UCSD-AML1 (cell line): Measurements from ENCODE around the gene SLC2A4RG.
A peak's percentile ranks its signal among the peaks of the same experiment; 100 is the strongest.

ENCODE experiments used
- DNase-seq: peaks from one replicate; lab custom pipeline; 2025; ENCODE audit not compliant: unreplicated experiment; lab: John Stamatoyannopoulos, UW

SLC2A4RG gene

DNA sequence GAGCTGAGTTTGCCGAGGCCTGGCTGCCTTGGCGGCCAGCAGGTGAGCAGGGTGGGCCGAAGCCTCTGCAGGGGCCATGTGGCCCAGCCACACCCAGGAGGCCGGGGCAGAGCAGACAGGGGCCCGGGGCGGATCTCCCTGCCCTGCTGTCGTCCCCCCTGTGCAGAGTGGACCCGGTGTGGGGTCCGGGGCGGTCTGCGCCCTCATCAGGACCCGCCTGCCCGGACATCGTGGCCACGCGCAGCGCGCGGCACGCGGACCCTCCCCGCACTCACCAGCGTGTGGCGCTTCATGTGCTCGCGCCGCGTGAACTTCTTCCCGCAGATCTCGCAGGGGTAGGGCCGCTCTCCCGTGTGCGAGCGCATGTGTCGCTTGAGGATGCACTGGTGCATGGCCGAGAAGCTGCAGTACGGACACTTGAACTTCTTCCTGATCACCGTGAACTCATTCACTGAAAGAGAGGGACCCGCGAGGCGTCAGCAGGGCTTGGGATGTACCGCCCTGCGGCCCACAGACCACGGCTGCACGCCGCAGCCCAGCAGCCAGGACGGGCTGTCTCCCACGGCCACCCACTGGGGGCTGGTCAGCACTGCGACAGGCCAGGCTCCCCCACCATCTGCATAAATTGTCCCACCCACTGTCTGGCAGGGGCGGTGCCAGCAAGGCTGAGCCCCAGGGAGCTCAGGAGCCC, 13.0 kb downstream of the SLC2A4RG start:
- DNase-seq, result no peak

DNA sequence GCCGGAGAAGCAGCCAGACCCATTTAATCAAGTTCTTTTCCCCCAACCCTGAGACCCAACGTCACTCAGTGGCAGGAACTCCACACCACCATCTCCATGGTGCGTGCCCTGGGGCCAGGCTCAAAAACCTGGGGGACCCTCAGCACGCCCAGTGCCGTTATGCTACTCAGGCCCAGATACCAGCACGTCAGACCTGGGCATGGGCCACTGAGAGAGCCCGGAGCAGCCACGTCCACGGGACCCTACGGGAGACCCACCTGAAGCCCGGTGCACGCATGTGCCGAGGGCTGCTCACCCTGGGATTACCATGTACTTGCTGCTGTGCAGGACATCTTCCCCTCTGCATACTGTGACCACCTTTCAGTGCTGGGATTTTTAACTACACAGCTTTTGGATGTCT, 13.8 kb downstream of the SLC2A4RG start:
- DNase-seq, result no peak

DNA sequence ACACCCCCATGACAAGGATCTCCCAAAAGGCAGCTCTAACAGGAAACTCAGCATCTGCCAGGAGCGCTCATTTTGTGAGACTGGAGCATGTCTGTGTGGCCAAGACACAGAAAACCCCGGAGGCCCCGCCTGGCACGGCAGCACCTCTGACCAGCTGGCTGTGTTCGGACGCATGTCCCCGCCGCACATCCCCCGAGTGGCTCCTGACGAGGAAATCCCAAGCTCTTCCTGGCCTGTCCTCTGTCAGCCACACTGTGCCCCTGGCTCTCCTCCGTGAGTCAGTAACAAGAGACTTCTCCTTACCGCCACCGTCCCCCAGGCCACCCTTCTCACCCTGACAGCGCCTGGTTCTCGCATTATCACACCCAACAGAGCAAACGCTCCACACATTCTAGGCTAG, 14.4 kb downstream of the SLC2A4RG start:
- no peak for DNase-seq

DNA sequence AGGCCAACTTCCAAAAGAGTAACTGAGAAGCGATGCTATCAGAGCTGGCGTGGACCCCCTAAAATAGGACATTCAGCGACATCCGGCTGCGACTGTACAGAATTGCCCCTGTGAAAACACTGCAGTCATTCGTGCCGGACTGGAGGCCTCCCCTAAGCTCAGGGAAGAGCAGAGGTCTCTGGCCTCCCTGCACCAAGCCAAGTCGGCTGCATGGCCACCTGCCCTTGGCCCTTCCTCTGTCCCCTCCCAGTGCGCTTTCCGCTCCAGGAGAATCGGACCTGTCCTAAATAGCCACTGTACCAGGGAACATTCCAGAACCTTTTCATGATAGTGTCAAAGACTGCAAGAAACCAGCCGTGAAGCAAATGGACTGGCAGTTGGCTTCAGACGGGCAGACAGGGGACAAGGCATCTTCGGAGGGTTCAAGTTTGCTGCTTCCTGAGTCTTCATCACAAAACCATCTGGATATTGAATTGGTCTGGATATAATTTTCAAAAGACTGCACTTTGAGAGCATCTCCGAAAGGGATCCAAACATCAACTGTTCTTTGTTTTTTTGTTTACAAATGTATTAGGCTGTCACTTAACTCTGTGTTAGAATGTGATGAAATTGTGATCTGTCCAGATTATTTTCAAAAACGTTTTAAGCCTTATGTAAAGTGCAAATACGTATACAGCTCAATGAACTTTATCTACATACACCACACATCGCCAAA, 16.5 kb downstream of the SLC2A4RG start:
- DNase-seq, result no peak

DNA sequence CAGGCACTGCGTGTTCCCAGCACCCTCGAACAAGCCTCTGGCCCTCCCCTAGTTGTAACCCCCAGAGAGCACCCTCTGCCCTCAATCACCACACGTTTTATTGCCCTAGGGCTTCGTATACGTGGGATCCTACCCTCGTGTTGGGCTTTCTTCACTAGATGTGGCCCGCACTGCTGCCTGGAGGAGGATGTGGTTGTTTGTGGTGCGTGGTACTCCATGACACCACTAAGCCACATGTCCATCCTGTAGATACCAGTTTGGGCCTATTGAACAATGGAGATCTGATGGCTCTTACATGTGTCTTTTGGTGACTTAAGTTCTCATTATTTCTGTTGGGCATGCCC, 17.0 kb downstream of the SLC2A4RG start:
- DNase-seq, result peak; percentile 38

DNA sequence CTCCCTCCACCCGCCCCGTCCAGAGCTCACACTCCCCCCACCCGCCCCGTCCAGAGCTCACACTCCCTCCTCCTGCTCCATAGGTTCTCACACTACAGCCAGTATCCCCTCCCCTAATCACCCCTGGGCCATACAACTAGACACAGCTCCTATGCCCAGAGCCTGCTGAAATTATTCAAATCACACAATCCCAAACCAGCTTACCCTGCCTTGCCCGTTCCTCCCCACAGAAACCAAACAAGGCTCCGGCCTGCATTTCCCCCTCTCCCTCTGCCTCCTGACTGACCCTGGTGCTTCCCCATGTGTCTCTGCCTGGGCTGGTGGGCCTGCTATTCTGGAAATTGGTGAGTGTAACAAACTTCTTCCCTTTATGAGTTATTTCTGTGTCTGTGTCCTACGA, 18.6 kb downstream of the SLC2A4RG start:
- no peak for DNase-seq

DNA sequence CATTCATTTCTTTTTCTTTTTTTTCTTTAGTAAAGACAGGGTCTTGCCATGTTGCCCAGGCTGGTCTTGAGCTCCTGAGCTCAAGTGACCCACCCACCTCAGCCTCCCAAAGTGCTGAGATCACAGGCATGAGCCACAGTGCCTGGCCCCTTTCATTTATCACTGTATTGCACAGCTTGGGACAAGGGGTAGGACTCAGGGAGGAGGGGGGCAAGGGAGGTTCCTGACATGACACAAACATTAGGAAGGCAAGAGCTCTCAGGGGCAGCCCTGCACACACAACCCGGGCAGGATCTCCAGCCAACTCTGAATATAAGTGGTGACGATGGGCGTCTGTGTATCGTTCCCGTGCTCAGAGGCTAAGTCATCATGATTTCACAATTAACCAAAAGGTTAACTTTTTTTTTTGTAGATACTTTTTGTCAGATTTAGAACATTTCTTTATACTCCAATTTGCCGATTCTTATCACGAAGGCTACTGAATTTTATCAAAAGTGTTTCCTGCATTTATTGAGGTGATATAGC, 19.9 kb downstream of the SLC2A4RG start:
- no peak for DNase-seq

DNA sequence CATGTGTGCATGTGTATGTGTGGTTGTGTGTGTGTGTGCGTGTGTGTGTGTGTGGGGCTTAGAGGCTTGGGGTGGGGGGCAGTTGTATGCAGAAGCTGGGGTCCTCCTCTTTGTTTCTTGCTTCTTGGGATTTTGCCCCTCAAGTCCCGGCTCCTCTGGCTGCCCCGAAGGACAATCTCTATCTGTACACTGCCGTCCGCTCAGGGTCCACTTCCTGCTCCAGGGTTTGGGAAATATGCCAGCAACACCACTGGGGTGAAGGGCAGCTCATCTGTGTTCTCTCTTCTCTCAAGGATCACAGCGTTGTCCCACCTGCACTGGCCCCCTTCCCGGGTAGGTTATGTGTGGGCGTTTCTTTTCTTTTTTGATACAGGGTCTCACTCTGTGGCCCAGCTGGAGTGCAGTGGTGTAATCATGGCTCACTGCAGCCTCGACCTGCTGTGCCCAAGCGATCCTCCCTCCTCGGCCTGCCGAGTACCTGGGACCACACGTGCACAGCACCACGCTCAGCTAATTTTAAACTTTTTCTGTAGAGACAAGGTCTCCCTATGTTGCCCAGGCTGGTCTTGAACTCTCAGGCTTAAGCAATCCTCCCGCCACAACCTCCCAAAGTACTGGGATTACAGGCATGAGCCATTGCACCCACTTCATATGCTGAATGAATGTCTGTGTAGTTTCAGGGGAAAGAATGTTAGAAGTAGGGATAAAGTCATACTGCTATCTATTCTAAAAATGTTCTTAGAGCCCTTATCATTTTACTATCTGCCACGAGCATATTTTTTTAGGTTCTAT, 25.7 kb downstream of the SLC2A4RG start:
- no peak for DNase-seq

DNA sequence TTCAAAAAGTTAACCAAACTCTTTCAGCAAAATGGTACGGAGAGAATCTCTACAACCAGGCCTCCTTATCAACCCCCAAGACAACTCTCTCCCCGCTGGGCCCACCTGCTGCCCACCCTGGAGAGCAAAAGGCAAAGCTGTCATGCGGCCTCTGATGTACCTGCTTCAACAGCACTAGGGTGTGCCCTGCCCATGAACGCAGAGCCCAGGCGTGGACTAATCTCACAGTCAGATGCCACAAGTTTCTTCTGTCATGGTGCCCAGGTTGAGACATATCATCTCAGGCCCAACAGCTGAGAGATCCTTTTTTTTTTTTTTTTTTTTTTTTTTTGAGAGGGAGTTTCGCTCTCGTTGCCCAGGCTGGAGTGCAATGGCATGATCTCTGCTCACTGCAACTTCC, 26.3 kb downstream of the SLC2A4RG start:
- DNase-seq, result no peak

DNA sequence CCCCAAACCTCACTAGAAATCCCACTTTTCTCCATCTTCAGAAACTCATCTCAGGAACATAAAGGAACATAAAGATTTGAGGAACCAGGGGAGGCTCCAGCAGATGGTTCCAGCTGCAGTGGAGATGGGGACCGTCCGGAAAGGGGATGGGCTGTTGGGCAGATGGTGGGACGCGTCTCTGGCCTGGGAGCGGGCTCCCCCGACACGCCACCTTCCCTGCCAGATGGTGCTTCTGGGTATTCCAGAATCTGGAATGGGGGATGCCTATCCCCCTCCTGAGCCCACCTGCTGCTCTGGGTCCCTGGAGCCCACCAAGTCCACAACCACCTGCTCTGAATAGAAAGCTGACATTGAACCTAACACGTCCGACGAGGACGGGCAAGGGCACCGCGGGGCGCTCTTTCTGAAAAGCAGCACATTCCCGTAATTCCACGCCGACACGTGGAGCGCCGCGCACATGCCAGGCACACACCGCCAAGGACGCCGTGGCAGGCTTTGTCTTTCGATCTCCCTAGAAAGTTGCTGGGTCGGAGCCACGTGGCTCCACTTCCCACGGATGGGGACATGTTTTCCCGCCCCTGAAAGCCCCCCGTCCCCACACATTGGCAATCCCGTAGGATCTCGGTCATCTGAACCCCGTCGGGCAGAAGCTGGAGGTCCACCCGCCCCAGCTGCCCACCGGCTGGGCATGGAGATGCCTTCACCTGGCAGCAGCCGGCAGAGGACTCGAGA, 27.3 kb downstream of the SLC2A4RG start:
- no peak for DNase-seq

DNA sequence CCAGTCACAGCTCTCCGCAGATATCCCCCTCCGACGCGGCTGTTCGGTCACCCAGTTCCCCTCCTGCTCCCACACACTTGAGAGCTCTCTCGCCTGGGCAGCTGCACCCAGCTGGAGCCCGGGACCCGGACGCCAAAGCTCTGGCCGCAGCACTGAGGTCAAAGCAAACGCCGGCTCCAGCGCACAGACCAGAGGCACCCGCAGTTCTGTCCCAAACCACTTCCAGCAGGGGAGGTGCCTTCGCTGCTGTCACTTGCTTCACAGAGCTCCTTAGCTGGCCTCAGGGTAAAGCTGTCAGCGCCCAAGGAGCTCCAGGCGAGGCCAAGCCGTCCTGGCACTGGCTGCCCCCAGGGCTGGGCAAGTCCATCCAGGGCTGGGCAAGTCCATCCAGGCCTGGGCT, 27.9 kb downstream of the SLC2A4RG start:
- DNase-seq, result no peak

DNA sequence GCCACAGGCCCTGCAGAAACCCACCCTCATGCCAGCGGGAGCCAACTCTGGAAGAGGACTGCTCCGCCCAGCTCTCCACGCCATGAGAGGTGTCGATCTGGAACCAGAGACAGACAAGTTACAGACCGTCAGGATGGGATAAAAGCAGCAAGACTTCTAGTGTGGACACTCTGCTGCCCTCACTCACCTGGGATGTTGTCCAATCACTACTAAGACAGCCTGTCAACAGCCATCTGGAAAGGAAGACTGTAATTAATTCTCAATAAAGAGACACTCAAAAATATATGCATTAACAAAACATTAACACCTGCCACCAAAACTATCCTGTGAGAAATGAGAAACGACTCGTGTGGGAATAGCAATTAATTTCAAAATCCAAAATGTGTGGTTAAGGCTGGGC, 28.3 kb downstream of the SLC2A4RG start:
- no peak for DNase-seq

DNA sequence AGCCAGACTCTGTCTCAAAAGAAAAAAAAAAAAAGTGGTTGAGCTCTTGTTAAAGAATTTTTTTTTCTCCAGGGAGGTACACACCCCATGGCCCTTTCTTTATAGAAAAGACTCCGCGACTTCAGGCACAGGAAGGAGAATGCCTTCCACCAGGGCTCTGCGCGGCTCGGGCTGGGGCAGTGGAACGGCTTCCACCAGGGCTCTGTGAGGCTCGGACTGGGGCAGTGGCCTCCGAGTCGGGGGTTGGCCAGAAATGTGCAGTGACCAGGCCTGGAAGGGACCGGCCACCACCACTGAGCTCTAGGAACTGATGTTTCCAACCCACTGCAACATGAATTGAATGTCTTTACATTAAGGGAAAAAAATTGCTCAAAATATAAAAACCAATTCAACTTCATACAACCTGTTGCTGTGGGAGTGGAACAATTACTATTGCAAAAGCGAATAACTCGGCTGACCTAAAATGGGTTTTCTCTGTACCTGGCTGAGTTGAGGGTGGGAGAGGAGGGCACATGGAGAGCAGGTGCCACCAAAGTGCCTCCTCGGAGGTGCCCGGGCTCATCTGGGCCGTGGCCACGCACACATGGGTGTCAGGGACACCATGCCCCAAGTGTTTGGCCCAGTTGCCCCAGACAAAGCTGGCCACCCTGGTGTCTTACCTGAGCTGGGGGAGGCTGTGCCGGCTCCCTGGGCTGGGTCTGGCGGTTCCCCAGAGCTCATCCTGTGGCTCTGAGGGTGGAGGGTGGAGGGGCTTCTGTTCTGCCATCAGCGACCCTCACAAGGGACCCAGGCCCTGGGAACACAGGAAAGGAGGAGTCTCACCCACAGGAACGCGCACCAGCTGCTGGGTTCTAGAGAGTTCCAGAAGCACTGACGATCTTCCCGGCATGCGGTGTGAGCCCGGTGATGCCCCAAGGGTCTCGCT, 29.3 kb downstream of the SLC2A4RG start:
- DNase-seq, result no peak

DNA sequence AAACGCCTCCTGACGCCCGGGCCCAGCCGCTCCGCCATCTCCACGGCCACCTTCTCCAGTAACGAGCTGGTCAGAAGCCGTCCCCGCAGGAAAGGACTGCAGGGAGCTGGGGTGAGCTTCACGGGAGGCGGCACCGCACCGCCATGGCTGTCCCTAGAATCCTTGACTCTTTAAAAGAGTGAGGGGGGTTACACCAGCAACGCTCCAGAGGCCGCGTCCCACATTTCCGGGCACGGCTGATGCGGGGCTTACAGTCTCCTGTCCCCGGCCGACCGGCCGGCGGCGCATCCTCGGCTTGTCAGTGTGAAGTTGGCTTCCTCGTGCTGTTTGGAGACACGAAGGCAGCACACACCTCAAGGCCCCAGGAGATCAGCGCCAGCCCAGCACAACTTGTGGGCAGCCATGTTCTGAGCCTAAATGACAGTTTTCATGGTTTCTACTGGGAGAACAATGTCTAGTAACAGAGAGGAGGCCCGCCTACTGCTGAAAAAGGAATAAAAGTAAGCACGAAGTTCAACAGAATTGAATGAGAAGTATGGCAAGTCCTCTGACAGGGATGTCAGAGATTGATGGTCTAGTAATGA, 30.4 kb downstream of the SLC2A4RG start:
- DNase-seq, result no peak

DNA sequence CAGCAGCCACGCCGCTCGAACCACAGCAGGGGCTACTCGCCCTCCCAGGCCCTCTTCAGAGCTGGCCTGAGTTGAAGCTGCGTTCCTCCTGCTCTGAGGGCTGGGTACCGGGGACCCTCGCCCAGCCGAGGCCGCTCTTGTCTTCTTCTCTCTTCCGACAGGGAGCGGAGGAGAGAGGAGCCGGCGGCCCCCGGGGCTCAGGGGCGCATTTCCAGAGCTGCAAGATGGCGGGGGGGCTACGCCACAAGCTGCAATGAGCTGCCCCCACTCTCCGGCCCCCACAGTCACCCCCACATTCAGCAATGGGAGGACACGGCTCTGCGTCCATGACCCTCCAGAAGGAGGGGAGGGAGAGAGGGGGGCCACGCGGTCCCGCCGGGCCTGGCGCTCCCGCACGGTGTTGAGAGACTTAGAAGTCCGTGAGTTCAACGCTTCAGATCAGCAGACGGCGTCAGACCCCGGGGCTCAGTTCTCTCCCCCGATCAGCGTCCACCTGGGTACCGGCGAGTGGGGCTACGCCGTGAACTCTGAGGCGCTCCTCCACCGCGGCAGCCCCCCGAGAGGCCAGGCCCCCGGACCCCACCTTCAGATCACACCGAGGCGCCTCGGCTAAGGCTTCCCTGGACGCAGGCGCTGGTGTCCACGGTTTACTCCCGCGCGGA, 31.6 kb downstream of the SLC2A4RG start:
- DNase-seq, result no peak

DNA sequence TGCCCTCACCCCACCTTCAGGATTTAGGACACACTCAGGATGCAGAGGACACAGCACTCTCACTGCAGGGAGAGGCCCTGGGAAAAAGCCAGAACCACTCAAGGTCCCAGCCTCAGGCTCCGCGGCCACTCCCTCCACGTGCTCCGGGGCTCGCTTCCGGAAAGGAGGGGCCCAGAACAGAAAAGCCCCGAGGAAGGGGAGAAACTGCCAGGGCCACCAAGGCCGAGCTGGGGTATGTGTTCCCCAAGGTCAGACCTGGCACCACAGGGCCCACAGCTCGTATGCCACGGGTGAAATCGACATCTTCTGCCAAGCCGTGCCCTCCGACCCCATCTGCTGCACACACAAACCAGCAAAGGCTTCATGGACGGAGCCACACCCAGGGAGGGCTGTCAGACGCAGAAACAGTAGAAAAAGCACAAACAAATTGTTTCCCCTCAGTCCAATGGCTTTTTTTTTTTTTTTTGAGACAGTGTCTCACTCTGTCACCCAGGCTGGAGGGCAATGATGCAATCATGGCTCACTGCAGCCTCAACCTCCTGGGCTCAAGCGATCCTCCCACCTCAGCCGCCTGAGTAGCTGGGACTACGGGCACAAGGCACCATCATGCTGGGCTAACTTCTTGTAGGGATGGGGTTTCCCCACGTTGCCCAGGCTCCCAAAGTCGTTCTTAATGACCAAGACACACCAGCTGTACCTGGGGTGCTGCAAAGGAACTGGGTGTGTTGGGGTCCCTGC, 33.4 kb downstream of the SLC2A4RG start:
- DNase-seq, result no peak

DNA sequence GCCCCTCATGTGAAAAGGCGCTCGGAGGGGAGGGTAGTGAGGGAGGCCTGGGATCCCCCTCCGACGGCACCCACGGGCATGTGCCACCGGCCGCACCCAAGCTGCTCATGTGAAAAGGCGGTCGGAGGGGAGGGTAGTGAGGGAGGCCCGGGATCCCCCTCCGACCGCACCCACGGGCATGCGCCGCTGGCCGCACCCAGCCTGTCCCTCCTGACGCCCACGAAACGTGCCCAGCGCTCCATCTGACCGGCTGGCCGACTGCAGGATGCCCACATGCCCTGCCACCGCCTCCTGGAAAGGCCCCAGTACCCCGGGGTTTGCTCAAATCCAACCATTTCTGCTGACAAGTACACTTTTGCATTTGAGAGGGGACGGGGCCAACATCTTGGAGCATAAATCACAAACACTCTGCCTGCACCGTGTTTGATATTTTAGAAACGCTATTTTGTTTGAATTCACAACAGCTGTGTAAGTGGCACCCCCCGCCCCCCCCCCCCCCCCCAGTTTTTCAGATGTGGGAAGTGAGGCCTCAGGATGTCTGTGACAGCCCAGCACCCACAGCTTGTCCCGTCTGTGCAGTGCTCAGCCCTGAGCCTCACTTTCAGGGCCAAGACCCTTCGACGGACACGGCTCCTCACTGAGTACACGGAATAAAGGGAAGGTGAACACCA, 34.1 kb downstream of the SLC2A4RG start:
- no peak for DNase-seq

DNA sequence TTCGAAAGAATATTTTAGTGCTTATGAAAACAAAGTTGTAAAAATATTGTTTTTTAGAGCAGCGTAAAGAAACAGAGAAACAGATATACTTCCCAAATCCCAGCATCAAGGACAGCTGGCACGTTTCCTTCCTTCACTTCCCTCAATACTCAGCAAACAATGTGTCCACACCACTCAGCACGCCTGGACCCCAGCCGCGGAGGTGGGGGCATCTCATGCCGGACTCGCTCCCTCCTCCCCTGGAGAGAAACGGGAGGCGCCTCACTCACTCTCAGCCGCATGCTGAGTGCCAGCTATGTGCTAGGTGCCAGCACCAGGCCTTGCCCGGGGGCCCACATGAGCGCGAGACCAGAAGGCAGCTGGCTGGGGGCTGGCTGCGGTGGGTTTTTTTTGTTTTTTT, 34.7 kb downstream of the SLC2A4RG start:
- DNase-seq, result no peak
